ENCODE results near the gene GAP43.

GAP43 gene

DNA sequence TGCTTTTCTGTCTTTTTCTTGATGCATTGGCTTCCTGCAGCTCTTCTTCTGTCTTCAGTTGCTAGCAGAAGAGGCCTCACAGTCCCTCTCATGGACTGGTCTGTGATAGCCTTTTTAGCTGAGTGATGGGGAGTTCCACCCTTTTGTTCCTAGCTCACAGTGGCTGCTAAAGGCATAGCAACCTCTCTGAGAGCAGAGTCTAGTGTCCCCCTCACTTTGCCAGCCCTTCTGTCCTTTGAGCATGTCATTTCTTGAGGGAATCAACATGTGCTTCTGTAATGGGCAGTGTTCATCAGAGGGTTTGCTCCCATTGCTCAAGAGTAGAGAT, 44.4 kb downstream of the GAP43 start:
- TF ChIP-seq, protein P1, sequence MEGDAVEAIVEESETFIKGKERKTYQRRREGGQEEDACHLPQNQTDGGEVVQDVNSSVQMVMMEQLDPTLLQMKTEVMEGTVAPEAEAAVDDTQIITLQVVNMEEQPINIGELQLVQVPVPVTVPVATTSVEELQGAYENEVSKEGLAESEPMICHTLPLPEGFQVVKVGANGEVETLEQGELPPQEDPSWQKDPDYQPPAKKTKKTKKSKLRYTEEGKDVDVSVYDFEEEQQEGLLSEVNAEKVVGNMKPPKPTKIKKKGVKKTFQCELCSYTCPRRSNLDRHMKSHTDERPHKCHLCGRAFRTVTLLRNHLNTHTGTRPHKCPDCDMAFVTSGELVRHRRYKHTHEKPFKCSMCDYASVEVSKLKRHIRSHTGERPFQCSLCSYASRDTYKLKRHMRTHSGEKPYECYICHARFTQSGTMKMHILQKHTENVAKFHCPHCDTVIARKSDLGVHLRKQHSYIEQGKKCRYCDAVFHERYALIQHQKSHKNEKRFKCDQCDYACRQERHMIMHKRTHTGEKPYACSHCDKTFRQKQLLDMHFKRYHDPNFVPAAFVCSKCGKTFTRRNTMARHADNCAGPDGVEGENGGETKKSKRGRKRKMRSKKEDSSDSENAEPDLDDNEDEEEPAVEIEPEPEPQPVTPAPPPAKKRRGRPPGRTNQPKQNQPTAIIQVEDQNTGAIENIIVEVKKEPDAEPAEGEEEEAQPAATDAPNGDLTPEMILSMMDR (IDR thresholded peaks at IDR 0.05; ENCODE audit: borderline replicate concordance, insufficient read depth, low read depth, low read length) = no peak
- H3K4me3 ChIP-seq (ENCODE audit: low read depth, low read length) = no peak overlapping the region

DNA sequence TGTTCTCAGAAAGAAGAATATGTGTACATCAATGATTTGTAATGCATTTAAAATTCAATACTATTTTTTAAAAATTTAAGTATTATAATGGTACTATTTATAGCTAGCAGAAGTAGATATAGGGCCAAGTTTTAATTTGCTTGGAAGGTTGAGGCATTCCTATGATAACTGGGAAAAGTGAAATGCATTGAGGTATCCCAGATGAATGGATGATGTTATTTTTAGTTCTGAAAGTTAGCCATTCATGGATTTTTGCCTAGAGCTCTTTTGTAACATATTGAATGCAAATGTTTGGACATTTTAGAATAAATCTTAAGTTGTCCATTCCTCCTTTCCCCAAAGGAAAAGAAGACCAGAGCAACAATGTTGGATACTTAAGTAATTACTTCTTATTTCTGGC, 47.6 kb downstream of the GAP43 start:
- no peak overlapping the region for H3K4me3 ChIP-seq (ENCODE audit: low read depth, low read length)
- TF ChIP-seq, protein P1 (IDR thresholded peaks at IDR 0.05; ENCODE audit: borderline replicate concordance, insufficient read depth, low read depth, low read length) = no peak

DNA sequence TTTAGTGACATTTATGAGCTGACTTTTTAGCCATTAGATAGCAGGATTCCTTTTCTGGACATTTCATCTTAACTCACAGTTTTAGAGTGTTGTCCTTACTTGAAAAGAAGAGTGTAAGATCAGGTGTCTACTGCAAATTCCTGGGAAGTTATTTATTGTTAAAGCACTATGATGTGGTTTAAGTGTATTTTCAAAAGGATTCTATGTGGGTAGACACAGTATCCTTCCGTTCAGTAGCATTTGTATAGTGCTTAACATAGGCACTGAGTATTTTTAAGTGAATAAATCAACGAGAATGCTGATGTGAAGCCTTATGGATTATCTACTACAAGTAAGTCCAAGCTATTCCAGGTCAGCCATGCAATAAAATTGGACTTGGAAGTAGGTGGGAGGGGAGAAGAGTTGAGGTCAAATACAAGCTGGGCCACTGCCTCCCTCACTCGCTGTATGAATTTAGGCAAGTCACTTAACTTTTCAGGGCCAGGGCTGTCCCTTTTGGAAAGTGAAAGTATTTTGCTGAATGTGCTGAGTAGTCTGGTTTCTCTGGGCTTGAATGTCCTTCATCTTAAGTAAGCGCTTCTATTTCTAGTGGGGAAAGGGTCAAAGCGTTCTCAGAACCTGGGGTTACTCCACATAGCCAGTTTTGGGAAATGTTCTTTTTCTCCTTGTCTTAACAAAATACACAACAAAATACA, 48.6 kb downstream of the GAP43 start:
- no peak overlapping the region for H3K4me3 ChIP-seq (ENCODE audit: low read depth, low read length)
- TF ChIP-seq, protein P1 (IDR thresholded peaks at IDR 0.05; ENCODE audit: borderline replicate concordance, insufficient read depth, low read depth, low read length) = no peak

DNA sequence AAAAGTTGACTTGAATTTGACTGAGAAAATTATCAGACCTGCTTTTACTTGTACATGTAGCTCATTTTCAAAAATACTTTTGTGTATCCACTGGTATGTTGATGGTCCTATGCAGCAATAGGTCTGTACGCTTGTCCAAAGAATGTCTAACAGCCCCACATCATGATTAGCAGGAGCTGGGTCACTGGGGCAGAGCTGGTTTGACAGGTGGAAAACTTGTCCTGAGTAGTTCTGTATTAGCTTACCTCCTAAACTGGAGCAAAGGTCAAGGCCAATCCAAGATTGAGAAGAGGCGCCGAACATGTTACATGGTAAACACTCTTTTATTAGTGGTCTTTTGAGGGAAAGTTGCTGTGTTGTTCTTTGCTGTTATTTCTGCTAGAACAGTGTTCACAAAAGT, 50.6 kb downstream of the GAP43 start:
- TF ChIP-seq, protein P1 (IDR thresholded peaks at IDR 0.05; ENCODE audit: borderline replicate concordance, insufficient read depth, low read depth, low read length) = no peak
- no peak overlapping the region for H3K4me3 ChIP-seq (ENCODE audit: low read depth, low read length)

DNA sequence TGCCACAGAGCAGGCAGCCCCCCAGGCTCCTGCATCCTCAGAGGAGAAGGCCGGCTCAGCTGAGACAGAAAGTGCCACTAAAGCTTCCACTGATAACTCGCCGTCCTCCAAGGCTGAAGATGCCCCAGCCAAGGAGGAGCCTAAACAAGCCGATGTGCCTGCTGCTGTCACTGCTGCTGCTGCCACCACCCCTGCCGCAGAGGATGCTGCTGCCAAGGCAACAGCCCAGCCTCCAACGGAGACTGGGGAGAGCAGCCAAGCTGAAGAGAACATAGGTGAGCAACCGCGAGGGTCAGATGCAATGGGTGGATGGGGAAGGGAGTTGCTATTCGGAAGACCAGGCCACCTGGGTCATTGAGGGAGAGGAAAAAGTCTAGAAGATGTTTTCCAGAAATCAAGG, 53.0 kb downstream of the GAP43 start:
- H3K4me3 ChIP-seq (ENCODE audit: low read depth, low read length) = no peak overlapping the region
- TF ChIP-seq, protein P1 (IDR thresholded peaks at IDR 0.05; ENCODE audit: borderline replicate concordance, insufficient read depth, low read depth, low read length) = no peak

DNA sequence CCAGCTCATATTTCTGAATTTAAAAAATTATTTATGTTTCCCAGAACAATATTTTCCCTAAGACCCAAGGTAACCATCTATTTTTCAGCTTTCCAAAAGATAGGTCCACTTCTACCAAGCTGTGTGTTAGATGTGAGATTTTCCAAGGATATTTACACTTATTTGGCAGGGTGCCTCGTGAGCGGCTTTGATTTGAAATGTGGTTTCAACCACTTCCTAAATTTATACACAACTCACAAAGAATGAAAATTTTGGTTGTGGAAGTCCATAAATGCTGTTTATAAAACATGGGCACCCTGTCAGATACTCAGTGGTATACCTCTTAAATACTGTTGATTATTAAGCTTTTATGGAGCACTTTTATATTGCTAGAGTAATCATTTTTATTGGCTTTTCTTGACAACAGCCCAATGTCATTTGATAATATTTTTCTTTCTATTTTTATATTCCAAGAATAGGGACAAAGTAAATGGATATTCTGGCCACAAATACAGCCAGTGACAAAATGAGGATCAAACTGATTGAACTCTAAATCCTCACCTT, 57.6 kb downstream of the GAP43 start:
- H3K4me3 ChIP-seq (ENCODE audit: low read depth, low read length) = no peak overlapping the region
- TF ChIP-seq, protein P1 (IDR thresholded peaks at IDR 0.05; ENCODE audit: borderline replicate concordance, insufficient read depth, low read depth, low read length) = no peak

DNA sequence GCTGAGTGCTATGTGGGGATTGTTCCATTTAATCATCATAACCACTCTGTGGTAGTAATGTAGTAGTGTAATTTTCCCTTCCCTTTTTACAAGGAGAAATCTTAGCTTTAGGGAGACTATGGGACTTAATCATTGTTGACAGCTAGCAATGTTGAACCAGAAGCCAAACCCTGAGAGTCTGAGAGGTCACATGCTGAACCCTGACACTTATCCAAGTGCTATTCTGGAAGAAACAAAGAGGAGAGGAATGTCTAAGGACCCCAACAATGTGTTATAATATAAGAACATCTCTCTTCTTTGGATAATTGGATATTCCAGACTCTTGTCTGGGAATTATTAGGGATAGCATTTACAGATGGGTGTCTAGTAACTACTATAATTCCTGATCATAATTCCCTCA, 58.4 kb downstream of the GAP43 start:
- H3K4me3 ChIP-seq (ENCODE audit: low read depth, low read length) = no peak overlapping the region
- TF ChIP-seq, protein P1 (IDR thresholded peaks at IDR 0.05; ENCODE audit: borderline replicate concordance, insufficient read depth, low read depth, low read length) = no peak

Measured in GM12875 (cell line).